NCI-H2107 treated with DMSO at 0.1 percent for 48 hours (cell line): ENCODE results near the gene GOLGA6L25.
"Not testable (repeated sequence)": the region's sequence is repeated elsewhere in the genome, so short reads cannot be mapped to it uniquely, and the experiment has no call there.

Source experiments
- DNase-seq: peaks from one replicate; lab custom pipeline; 2025; ENCODE audit not compliant: unreplicated experiment; lab: John Stamatoyannopoulos, UW

Gene GOLGA6L25

GRCh38 chr15:28553268-28553667 is at the start of gene GOLGA6L25:
Gene GOLGA6L25 (plus strand): TSS chr15:28553568. CDS start chr15:28553629, 61 bp downstream.
- not testable (repeated sequence) for DNase-seq

- not testable (repeated sequence) for DNase-seq
These were observed 45.0 kb upstream of the GOLGA6L25 start for GRCh38 chr15:28508217-28508889.

GRCh38 chr15:28514128-28514527 is 39.2 kb upstream of the GOLGA6L25 start:
- DNase-seq = not testable (repeated sequence)

- DNase-seq = not testable (repeated sequence)
These were observed 38.2 kb upstream of the GOLGA6L25 start for GRCh38 chr15:28515208-28515607.

GRCh38 chr15:28532954-28533353 is 20.4 kb upstream of the GOLGA6L25 start, which contains the start of gene GOLGA8G:
Gene GOLGA8G (minus strand): TSS chr15:28532971. CDS start chr15:28532909, 62 bp downstream.
- DNase-seq = not testable (repeated sequence)

GRCh38 chr15:28573351-28573750 is 20.0 kb downstream of the GOLGA6L25 start:
- not testable (repeated sequence) for DNase-seq

- DNase-seq = not testable (repeated sequence)
These were observed 35.7 kb downstream of the GOLGA6L25 start for GRCh38 chr15:28588977-28589606.

GRCh38 chr15:28589769-28590168 is 36.4 kb downstream of the GOLGA6L25 start:
- DNase-seq = not testable (repeated sequence)

- DNase-seq = not testable (repeated sequence)
These were observed 39.0 kb downstream of the GOLGA6L25 start for GRCh38 chr15:28592395-28592794.

- not testable (repeated sequence) for DNase-seq
These were observed 40.2 kb downstream of the GOLGA6L25 start for GRCh38 chr15:28593424-28594129.

- DNase-seq = not testable (repeated sequence)
These were observed 44.1 kb downstream of the GOLGA6L25 start for GRCh38 chr15:28597471-28597870.

GRCh38 chr15:28598209-28598608 is 44.8 kb downstream of the GOLGA6L25 start:
- DNase-seq = not testable (repeated sequence)

GRCh38 chr15:28602152-28602551 is 48.8 kb downstream of the GOLGA6L25 start:
- DNase-seq = not testable (repeated sequence)
